SK-N-SH treated with all-trans-retinoic acid at 6 μM for 48 hours (cell line): ENCODE data around the gene RFX8.

Experiments used
- ATAC-seq: fragments of 200-7000 bp; cut with Tn5 transposase; 3 replicates; pipeline ENCODE4 v1.9.1; 2020; ENCODE audit warnings: mild to moderate bottlenecking, moderate library complexity
- ARNTL ChIP-seq: fragments of 450-650 bp; formaldehyde crosslinking; IDR thresholded peaks from 2 replicates; pipeline ENCODE4 v1.5.0; 2020; ENCODE audit warnings: low read depth, mild to moderate bottlenecking, moderate library complexity, borderline replicate concordance
- BACH2 ChIP-seq: fragments of 250-450 bp; sonication (Bioruptor Pico); IDR thresholded peaks from 2 replicates; pipeline ENCODE4 v1.9.0; 2021; ENCODE audit warnings: mild to moderate bottlenecking, borderline replicate concordance
- ESRRG ChIP-seq: fragments of 250-450 bp; sonication (Bioruptor Pico); IDR thresholded peaks from 2 replicates; pipeline ENCODE4 v1.6.1; 2021; ENCODE audit warnings: mild to moderate bottlenecking
- GLIS3 ChIP-seq: fragments of 250-450 bp; sonication (Bioruptor Pico); IDR thresholded peaks from 2 replicates; pipeline ENCODE4 v1.5.0; 2020; ENCODE audit warnings: mild to moderate bottlenecking, moderate library complexity
- ISL1 ChIP-seq: fragments of 250-450 bp; sonication (Bioruptor Pico); IDR thresholded peaks from 2 replicates; pipeline ENCODE4 v2.1.2; 2022; ENCODE audit warnings: mild to moderate bottlenecking, moderate library complexity
- OSR1 ChIP-seq: fragments of 250-450 bp; sonication (Bioruptor Pico); IDR thresholded peaks from 2 replicates; pipeline ENCODE4 v1.8.0; 2022; ENCODE audit warnings: moderate library complexity, mild to moderate bottlenecking, inconsistent platforms
- PPARA ChIP-seq: fragments of 250-450 bp; sonication (Bioruptor Pico); IDR thresholded peaks from 2 replicates; pipeline ENCODE4 v1.5.0; 2020; ENCODE audit warnings: mild to moderate bottlenecking, borderline replicate concordance
- RARB ChIP-seq: fragments of 250-450 bp; sonication (Bioruptor Pico); IDR thresholded peaks from 2 replicates; pipeline ENCODE4 v1.8.0; 2021; ENCODE audit warnings: mild to moderate bottlenecking, moderate library complexity
- SNAI2 ChIP-seq: fragments of 250-450 bp; sonication (Bioruptor Pico); IDR thresholded peaks from 2 replicates; pipeline ENCODE4 v1.5.0; 2020; ENCODE audit warnings: mild to moderate bottlenecking, moderate library complexity
- TCF4 ChIP-seq: fragments of 250-450 bp; sonication (Bioruptor Pico); IDR thresholded peaks from 2 replicates; pipeline ENCODE4 v1.8.0; 2021; ENCODE audit warnings: mild to moderate bottlenecking, moderate library complexity, borderline replicate concordance
- TOX ChIP-seq: fragments of 250-450 bp; sonication (Bioruptor Pico); IDR thresholded peaks from 2 replicates; pipeline ENCODE4 v1.8.0; 2021; ENCODE audit warnings: mild to moderate bottlenecking, moderate library complexity, borderline replicate concordance
- ZC3H10 ChIP-seq: fragments of 250-450 bp; sonication (Bioruptor Pico); IDR thresholded peaks from 2 replicates; pipeline ENCODE4 v1.5.1; 2021; ENCODE audit warnings: mild to moderate bottlenecking, moderate library complexity
- ZFP3 ChIP-seq: fragments of 250-450 bp; sonication (Bioruptor Pico); IDR thresholded peaks from 2 replicates; pipeline ENCODE4 v1.5.0; 2020; ENCODE audit warnings: mild to moderate bottlenecking, moderate library complexity
- ZFP30 ChIP-seq: fragments of 450-650 bp; formaldehyde crosslinking; IDR thresholded peaks from 2 replicates; pipeline ENCODE4 v1.5.0; 2022; ENCODE audit warnings: mild to moderate bottlenecking, moderate library complexity
- ZNF565 ChIP-seq: fragments of 450-650 bp; formaldehyde crosslinking; conservative IDR thresholded peaks from 2 replicates; pipeline ENCODE4 v1.5.0; 2020; ENCODE audit warnings: low read depth, mild to moderate bottlenecking, moderate library complexity
- ZNF70 ChIP-seq: fragments of 450-650 bp; formaldehyde crosslinking; IDR thresholded peaks from 2 replicates; pipeline ENCODE4 v1.5.0; 2020; ENCODE audit warnings: mild to moderate bottlenecking, moderate library complexity
- ZNF8 ChIP-seq: fragments of 450-650 bp; formaldehyde crosslinking; IDR thresholded peaks from 2 replicates; pipeline ENCODE4 v1.5.0; 2020; ENCODE audit warnings: mild to moderate bottlenecking, moderate library complexity
- TF ChIP-seq, protein P1 (sequence below): fragments of 250-450 bp; sonication (Bioruptor Pico); IDR thresholded peaks from 2 replicates; pipeline ENCODE4 v1.5.0; 2020; ENCODE audit warnings: mild to moderate bottlenecking, moderate library complexity
- TF ChIP-seq, protein P2 (sequence below): fragments of 250-450 bp; sonication (Bioruptor Pico); IDR thresholded peaks from 2 replicates; pipeline ENCODE4 v1.5.1; 2020; ENCODE audit warnings: low read depth, mild to moderate bottlenecking, moderate library complexity
- TF ChIP-seq, protein P3 (sequence below): fragments of 250-450 bp; sonication (Bioruptor Pico); IDR thresholded peaks from 2 replicates; pipeline ENCODE4 v1.5.1; 2021; ENCODE audit warnings: mild to moderate bottlenecking, moderate library complexity
- TF ChIP-seq, protein P4 (sequence below): fragments of 250-450 bp; sonication (Bioruptor Pico); IDR thresholded peaks from 2 replicates; pipeline ENCODE4 v1.8.0; 2020; ENCODE audit warnings: mild to moderate bottlenecking, moderate library complexity, borderline replicate concordance

RFX8 gene

DNA sequence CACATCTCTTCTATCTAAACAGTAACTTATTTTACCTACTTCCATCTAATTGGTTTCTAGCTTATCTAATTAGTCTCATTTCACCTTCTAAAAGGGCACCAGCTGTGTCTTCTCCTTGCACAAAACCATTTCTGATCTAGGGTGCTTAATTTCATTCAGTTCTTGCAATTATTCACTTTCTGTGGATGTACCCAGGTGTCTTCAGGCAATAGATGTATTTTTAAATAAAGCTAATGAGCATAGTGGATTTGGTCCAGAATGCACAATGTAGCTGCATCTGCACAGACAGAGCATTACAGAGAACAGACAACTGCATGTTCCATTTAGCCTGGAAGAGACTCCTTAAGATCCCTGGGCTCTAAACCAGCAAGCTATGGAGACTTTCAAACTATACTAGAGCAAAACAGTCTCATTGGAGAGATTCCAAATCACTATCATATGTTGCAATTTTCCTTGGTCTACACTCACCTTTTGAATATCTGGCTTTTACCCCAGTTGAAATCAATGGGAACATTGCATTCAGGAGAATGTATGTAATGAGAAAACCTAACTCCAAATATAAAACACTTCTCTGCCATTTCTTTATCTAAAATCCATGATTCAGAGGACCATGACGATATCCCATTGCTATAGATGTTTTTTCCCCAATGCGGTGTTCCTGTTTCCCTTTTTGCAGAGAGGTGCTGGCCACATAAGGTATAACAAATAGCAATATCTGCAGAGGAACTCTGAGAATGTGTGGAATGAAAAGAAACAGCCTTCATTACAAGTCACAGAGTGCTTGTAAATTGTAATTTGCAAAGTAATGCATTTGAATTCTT, 3.5 kb upstream of the RFX8 start:
- TF ChIP-seq ZNF565 (CRISPR knock-in tag) (no peak), ZFP3 (CRISPR knock-in tag) (no peak), ISL1 (CRISPR knock-in tag) (peak; percentile 43; the same call in 1 of the 2 replicates)
- ATAC-seq, result peak; percentile 60

DNA sequence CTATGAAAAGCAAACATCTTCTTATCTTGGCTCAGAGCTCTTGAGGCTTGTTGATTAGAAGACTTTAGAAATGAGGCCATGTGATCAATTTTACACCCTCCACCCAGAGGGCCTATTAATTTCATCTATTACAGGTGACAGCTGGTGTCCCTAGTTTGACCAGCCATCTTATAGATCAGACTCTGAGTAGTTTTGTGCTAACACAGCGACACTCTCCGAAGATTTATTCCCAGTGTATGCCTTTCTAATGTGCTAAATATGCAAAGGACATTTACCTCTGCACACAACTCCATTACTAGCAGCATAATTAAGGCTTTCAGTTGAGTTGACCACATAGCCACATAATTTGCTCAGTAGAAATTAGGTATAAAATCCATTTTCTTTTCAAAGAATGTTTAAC, 2.6 kb upstream of the RFX8 start:
- TF ChIP-seq ESRRG (CRISPR knock-in tag) (no peak), PPARA (no peak), ZNF8 (CRISPR knock-in tag) (no peak), ZNF70 (CRISPR knock-in tag) (no peak), ZFP30 (CRISPR knock-in tag) (no peak), SNAI2 (CRISPR knock-in tag) (no peak), ZC3H10 (no peak), ZFP3 (CRISPR knock-in tag) (no peak), TOX (CRISPR knock-in tag) (no peak), TCF4 (no peak), RARB (CRISPR knock-in tag) (no peak), ARNTL (no peak), GLIS3 (CRISPR knock-in tag) (no peak), ZNF565 (CRISPR knock-in tag) (no peak), OSR1 (no peak), BACH2 (CRISPR knock-in tag) (no peak)
- TF ChIP-seq, protein P1, sequence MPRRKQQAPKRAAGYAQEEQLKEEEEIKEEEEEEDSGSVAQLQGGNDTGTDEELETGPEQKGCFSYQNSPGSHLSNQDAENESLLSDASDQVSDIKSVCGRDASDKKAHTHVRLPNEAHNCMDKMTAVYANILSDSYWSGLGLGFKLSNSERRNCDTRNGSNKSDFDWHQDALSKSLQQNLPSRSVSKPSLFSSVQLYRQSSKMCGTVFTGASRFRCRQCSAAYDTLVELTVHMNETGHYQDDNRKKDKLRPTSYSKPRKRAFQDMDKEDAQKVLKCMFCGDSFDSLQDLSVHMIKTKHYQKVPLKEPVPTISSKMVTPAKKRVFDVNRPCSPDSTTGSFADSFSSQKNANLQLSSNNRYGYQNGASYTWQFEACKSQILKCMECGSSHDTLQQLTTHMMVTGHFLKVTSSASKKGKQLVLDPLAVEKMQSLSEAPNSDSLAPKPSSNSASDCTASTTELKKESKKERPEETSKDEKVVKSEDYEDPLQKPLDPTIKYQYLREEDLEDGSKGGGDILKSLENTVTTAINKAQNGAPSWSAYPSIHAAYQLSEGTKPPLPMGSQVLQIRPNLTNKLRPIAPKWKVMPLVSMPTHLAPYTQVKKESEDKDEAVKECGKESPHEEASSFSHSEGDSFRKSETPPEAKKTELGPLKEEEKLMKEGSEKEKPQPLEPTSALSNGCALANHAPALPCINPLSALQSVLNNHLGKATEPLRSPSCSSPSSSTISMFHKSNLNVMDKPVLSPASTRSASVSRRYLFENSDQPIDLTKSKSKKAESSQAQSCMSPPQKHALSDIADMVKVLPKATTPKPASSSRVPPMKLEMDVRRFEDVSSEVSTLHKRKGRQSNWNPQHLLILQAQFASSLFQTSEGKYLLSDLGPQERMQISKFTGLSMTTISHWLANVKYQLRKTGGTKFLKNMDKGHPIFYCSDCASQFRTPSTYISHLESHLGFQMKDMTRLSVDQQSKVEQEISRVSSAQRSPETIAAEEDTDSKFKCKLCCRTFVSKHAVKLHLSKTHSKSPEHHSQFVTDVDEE (CRISPR knock-in tag), result no peak
- TF ChIP-seq, protein P2, sequence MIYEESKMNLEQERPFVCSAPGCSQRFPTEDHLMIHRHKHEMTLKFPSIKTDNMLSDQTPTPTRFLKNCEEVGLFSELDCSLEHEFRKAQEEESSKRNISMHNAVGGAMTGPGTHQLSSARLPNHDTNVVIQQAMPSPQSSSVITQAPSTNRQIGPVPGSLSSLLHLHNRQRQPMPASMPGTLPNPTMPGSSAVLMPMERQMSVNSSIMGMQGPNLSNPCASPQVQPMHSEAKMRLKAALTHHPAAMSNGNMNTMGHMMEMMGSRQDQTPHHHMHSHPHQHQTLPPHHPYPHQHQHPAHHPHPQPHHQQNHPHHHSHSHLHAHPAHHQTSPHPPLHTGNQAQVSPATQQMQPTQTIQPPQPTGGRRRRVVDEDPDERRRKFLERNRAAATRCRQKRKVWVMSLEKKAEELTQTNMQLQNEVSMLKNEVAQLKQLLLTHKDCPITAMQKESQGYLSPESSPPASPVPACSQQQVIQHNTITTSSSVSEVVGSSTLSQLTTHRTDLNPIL, result no peak
- TF ChIP-seq, protein P3, sequence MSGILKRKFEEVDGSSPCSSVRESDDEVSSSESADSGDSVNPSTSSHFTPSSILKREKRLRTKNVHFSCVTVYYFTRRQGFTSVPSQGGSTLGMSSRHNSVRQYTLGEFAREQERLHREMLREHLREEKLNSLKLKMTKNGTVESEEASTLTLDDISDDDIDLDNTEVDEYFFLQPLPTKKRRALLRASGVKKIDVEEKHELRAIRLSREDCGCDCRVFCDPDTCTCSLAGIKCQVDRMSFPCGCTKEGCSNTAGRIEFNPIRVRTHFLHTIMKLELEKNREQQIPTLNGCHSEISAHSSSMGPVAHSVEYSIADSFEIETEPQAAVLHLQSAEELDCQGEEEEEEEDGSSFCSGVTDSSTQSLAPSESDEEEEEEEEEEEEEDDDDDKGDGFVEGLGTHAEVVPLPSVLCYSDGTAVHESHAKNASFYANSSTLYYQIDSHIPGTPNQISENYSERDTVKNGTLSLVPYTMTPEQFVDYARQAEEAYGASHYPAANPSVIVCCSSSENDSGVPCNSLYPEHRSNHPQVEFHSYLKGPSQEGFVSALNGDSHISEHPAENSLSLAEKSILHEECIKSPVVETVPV, result no peak
- TF ChIP-seq, protein P4, sequence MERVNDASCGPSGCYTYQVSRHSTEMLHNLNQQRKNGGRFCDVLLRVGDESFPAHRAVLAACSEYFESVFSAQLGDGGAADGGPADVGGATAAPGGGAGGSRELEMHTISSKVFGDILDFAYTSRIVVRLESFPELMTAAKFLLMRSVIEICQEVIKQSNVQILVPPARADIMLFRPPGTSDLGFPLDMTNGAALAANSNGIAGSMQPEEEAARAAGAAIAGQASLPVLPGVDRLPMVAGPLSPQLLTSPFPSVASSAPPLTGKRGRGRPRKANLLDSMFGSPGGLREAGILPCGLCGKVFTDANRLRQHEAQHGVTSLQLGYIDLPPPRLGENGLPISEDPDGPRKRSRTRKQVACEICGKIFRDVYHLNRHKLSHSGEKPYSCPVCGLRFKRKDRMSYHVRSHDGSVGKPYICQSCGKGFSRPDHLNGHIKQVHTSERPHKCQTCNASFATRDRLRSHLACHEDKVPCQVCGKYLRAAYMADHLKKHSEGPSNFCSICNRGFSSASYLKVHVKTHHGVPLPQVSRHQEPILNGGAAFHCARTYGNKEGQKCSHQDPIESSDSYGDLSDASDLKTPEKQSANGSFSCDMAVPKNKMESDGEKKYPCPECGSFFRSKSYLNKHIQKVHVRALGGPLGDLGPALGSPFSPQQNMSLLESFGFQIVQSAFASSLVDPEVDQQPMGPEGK (CRISPR knock-in tag), result no peak
- no peak for ATAC-seq

DNA sequence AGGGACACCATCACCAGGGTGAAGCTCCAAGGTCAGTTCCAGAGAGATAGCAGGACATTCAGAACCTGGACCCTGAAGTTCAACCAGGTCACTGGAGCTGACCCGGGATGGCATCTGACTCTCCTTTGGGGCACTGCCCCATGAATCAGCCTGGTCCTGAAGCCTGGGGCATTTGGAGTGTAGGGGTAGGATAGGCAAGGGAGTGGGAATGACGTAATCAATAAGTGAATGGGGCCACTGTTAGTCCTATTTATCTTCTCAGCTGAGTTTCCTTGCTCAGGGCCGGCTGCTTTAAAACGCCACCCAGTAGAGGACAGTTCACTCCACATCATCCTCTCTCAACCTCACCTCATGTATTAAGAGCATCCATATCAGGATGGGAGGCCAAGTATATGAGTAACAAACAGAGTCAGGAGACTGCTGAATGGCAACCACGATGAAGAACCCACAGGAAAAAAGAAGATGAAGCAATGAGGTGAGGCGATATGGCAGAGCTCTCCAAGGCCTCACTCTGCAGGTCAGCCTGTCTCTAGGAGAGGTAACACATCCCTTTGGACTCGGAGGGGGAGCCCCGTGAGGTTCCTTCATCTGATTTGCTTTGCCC, 1.8 kb upstream of the RFX8 start:
- ATAC-seq, result no peak
- no peak for TF ChIP-seq TCF4
